Left colon (tissue), 2 donors: Measurements from ENCODE around the gene ASL. TPM values are rescaled to one million over a fixed set of nuclear protein-coding genes. Genes with fewer than 3 reads are reported as not detected.

Source experiments
- total RNA-seq, 2 donors: library from RNA; stranded (reverse); fragmentation: NEBNext Ultra II Directional; extraction: Animal tissue kit (Norgen Biotek cat#: 25700); gene quantifications; one replicate each; pipeline ENCODE4 v1.2.1, GENCODE V29; 2021
- donor health status: DM: no; HTN: no; CAD: no.
- donor health status: DM: yes; HTN: yes; CAD: no.

ASL gene
- total RNA-seq, 2 donors from 2014 or later: 142 to 145 TPM

Other genes starting within 250 kb of the ASL start
- 10 to 100 TPM; 25.2 to 26.4 TPM for gene VKORC1L1, start 202.7 kb upstream of the ASL start, total RNA-seq
- gene GUSB, start 93.6 kb upstream of the ASL start, total RNA-seq: 10 to 100 TPM; 69.2 to 99.5 TPM
- gene CRCP, start 39.0 kb downstream of the ASL start, total RNA-seq: 10 to 100 TPM; 37.1 to 43.6 TPM
- 1 to 10 TPM; 4.7 TPM for gene TPST1, start 129.5 kb downstream of the ASL start, total RNA-seq